IMR-90 (cell line): ENCODE results near the gene CREB1.

Experiments used
- BHLHE40 ChIP-seq: fragments of 150-350 bp; IDR thresholded peaks from 2 replicates; pipeline ENCODE4 v1.6.1; 2016; ENCODE audit warnings: mild to moderate bottlenecking, low read depth, low read length
- CTCF ChIP-seq: conservative IDR thresholded peaks from 2 replicates; pipeline ENCODE4 v1.5.1; 2012; ENCODE audit warnings: mild to moderate bottlenecking, low read depth, low read length, improper control_type of control experiment
- FOS ChIP-seq: fragments of 150-350 bp; IDR thresholded peaks from 2 replicates; pipeline ENCODE4 v1.6.1; 2016; ENCODE audit warnings: low read depth, low read length
- MAZ ChIP-seq: IDR thresholded peaks from 2 replicates; pipeline ENCODE4 v1.6.1; 2012; ENCODE audit warnings: low read depth, mild to moderate bottlenecking, low read length, improper control_type of control experiment, moderate library complexity, borderline replicate concordance
- MXI1 ChIP-seq: IDR thresholded peaks from 2 replicates; pipeline ENCODE4 v1.6.1; 2012; ENCODE audit warnings: low read depth, mild to moderate bottlenecking, low read length, moderate library complexity, borderline replicate concordance
- POLR2A ChIP-seq: IDR thresholded peaks from 2 replicates; pipeline ENCODE4 v1.6.1; 2012; ENCODE audit warnings: mild to moderate bottlenecking, low read depth, low read length
- RCOR1 ChIP-seq: IDR thresholded peaks from 2 replicates; pipeline ENCODE4 v1.6.1; 2012; ENCODE audit warnings: mild to moderate bottlenecking, low read length, improper control_type of control experiment; ENCODE audit not compliant: insufficient replicate concordance
- RFX5 ChIP-seq: IDR thresholded peaks from 2 replicates; pipeline ENCODE4 v1.8.0; 2012; ENCODE audit warnings: low read depth, mild to moderate bottlenecking, low read length, moderate library complexity
- SMC3 ChIP-seq: fragments of 150-350 bp; IDR thresholded peaks from 2 replicates; pipeline ENCODE4 v1.6.1; 2016; ENCODE audit warnings: low read depth, mild to moderate bottlenecking, antibody characterized with exemption, low read length, moderate library complexity
- USF2 ChIP-seq: fragments of 150-350 bp; IDR thresholded peaks from 2 replicates; pipeline ENCODE4 v1.6.1; 2017; ENCODE audit warnings: mild to moderate bottlenecking, antibody characterized with exemption, low read length, low read depth

GRCh38 chr2:207514451-207514850 is 15.3 kb upstream of the CREB1 start:
- no peak for TF ChIP-seq POLR2A
- TF ChIP-seq CTCF = no peak
- no peak for TF ChIP-seq MAZ
- no peak for TF ChIP-seq SMC3
- TF ChIP-seq USF2 = no peak
- TF ChIP-seq MXI1 = no peak
- TF ChIP-seq FOS = no peak
- no peak for TF ChIP-seq RFX5
- TF ChIP-seq RCOR1 = no peak
- no peak for TF ChIP-seq BHLHE40
